GM18867 (cell line): ENCODE data around the gene MUC4.
"Not testable (repeated sequence)": the region's sequence is repeated elsewhere in the genome, so short reads cannot be mapped to it uniquely, and the experiment has no call there.

Experiments used
- ATAC-seq: cut with Tn5 transposase; IDR thresholded peaks from one replicate; pipeline ENCODE4 v1.9.1; 2021; ENCODE audit warnings: mild to moderate bottlenecking, moderate library complexity; ENCODE audit not compliant: unreplicated experiment

Gene MUC4

GRCh38 chr3:195813916-195814640 is 2.3 kb upstream of the MUC4 start:
- ATAC-seq: no peak

- ATAC-seq: no peak
Observed at GRCh38 chr3:195812366-195812765, 637 bp upstream of the MUC4 start.

- ATAC-seq: no peak
Observed at GRCh38 chr3:195810455-195810845, 1.3 kb downstream of the MUC4 start.

GRCh38 chr3:195809796-195810454 is 1.8 kb downstream of the MUC4 start:
- no peak for ATAC-seq

- ATAC-seq: no peak
Observed at GRCh38 chr3:195809291-195809785, 2.4 kb downstream of the MUC4 start.

GRCh38 chr3:195808741-195809290 is 2.9 kb downstream of the MUC4 start:
- no peak for ATAC-seq

- no peak for ATAC-seq
Observed at GRCh38 chr3:195807681-195808121, 4.0 kb downstream of the MUC4 start.

- ATAC-seq: no peak
Observed at GRCh38 chr3:195806916-195807231, 4.9 kb downstream of the MUC4 start.

GRCh38 chr3:195806211-195806915 is 5.4 kb downstream of the MUC4 start:
- no peak for ATAC-seq

GRCh38 chr3:195805588-195805987 is 6.1 kb downstream of the MUC4 start:
- not testable (repeated sequence) for ATAC-seq

- no peak for ATAC-seq
Observed at GRCh38 chr3:195805181-195805580, 6.5 kb downstream of the MUC4 start.

GRCh38 chr3:195803289-195803908 is 8.3 kb downstream of the MUC4 start:
- ATAC-seq: no peak

GRCh38 chr3:195802795-195803194 is 8.9 kb downstream of the MUC4 start:
- ATAC-seq: no peak

- no peak for ATAC-seq
Observed at GRCh38 chr3:195802261-195802701, 9.4 kb downstream of the MUC4 start.

GRCh38 chr3:195801251-195802183 is 10.2 kb downstream of the MUC4 start:
- no peak for ATAC-seq

GRCh38 chr3:195800240-195800639 is 11.5 kb downstream of the MUC4 start:
- no peak for ATAC-seq

GRCh38 chr3:195796795-195797194 is 14.9 kb downstream of the MUC4 start:
- ATAC-seq: no peak

- no peak for ATAC-seq
Observed at GRCh38 chr3:195794708-195795107, 17.0 kb downstream of the MUC4 start.

- not testable (repeated sequence) for ATAC-seq
Observed at GRCh38 chr3:195792621-195793020, 19.1 kb downstream of the MUC4 start.

- ATAC-seq: no peak
Observed at GRCh38 chr3:195790901-195791300, 20.8 kb downstream of the MUC4 start.
